NOMO-1 treated with dmso at 0.1 percent for 144 hours (cell line): ENCODE measurements around the gene OXNAD1.
A peak's percentile ranks its signal among the peaks of the same experiment; 100 is the strongest.

ENCODE experiments used
- DNase-seq: peaks from one replicate; lab custom pipeline; 2025; ENCODE audit not compliant: unreplicated experiment; lab: John Stamatoyannopoulos, UW

Gene OXNAD1, protein sequence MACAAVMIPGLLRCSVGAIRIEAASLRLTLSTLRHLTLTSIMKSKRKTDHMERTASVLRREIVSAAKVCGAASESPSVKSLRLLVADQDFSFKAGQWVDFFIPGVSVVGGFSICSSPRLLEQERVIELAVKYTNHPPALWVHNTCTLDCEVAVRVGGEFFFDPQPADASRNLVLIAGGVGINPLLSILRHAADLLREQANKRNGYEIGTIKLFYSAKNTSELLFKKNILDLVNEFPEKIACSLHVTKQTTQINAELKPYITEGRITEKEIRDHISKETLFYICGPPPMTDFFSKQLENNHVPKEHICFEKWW

DNA sequence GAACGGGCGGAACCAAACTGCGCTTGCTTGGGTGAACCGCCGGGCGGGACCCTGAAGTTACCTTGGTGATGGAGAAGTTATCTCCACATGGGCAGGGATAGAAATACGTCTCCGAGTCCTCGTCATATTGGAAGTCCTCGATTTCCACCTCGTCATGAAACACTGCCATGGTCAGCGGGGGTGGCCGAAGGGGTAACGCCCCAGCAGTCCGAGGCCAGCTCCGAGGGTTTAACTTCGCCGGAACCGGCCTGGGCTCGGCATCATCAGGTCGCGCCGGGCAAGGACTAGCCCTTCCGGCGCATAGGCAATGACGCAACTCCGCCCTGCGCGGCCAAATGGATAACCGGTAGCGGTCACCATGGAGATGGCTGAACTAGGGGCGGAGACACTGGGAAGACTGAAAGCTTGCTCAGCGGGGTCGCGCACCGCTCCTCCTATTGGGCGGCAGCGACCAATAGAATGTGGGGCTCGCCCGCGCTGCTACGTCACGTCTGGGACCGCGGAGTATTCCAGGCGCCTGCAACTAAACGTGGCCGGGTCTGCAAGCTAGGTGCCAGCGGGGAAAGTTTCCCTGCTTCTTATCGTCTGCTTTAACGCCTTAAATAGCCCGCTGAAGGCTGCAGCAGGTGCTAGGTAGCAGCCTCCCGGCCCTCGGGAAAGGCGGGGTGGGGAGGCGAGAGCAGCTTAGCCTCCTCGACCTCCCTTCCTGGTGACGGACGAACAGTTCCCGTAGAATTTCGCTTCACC, at the start of gene OXNAD1, which contains the start of gene DPH3:
TSS of gene OXNAD1 (plus strand) at position 505 of the 747 bp plus-strand sequence. CDS start 5,741 bp downstream, outside the sequence.
TSS of gene DPH3 (minus strand) at position 236 of the 747 bp plus-strand sequence. CDS start at position 169, 67 bp downstream.
- DNase-seq = peak; percentile 98

DNA sequence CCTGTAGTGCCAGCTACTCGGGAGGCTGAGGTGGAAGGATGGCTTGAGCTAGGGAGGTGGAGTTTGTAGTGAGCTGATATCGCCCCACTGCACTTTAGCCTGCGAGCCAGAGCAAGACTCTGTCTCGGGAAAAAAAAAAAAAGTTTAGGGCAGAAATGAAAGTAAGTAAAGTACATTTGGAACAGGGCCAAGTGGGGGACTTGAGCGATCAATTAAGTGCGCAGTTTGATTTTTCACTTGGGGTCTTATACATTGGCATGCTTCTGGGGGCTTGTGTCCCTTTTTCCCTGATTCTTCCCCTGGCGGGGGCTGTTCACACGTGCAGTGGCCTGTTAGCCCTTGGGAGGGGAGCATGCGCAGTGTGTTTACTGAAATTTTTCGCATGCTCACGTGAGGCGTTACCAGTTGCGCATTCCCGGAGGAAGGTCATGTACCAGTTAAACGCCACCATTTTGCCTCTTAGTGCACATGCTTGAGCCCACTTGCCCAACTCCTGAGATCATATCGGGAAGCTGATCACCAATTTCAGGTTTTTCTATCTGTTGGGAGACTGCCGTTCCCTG, 48.6 kb upstream of the OXNAD1 start:
- no peak for DNase-seq

DNA sequence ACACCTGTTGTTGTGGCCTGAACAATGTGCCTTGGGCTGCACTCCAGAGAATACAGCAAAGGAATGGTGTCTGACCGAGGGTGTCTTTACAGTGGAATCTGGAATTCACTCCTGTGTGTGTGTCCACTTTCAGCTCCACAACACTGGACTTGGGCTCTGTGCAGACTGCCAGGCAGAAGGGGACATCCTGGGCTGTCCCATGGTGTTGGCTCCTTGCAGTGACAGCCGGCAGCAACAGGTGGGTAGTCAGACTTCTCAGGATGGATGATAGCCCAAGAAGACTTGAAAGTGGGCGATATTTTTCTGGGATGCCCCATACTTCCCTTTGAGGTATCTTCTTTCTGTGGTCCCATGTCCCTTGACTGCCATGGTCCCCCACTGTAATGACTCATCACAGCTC, 45.2 kb upstream of the OXNAD1 start:
- DNase-seq = no peak

DNA sequence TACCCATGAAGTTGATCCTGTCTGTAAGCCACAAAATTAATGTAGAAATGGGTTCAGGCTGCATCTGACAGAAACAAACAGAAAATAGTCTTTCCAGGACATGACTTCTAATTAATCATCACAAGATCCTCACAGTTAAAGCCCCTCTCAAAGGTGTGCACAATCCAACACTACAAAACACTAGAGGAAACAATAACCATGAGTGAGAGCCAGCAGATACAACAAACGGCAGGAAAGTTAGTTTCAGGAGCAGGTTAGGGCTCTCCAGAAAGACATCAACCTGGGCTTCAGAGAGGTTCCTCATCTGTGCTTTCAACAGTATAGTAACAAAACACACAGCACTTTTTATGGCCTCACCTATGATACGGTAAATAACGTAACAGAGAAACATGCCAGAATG, 43.0 kb upstream of the OXNAD1 start:
- DNase-seq = no peak

DNA sequence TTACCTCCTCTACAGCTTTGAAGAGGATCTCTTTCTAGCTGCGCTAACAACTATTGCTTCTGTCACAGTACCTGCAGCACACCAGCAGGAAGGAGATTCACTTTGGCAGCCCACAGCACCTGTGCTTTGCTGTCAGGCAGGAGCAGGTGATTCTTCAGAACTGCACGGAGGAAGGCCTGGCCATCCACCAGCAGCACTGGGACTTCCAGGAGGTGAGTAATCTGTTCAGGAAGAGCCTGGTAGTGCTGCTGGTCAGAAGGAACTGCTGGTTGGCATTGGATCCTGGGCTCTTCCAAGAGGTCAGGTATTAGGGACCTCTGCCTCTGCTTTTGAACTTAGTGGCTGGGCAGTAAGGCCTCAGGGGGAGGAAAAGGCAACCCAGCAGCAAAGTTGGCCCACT, 42.5 kb upstream of the OXNAD1 start:
- DNase-seq = no peak

DNA sequence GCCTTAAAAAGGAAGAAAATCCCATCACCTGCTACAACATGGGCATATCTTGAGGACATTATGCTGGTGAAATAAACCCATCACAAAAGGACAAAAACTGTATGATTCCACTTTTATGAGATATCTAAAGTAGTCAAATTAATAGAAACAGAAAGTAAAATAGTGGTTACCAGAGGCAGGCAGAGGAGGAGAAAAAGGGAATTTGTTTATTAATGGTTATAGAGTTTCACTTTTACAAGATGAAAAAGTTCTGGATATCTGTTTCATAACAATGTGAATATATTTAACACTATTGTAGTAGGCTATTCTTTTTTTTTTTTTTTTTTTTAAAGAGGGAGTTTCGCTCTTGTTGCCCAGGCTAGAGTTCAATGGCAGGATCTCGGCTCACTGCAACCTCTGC, 40.7 kb upstream of the OXNAD1 start:
- no peak for DNase-seq

DNA sequence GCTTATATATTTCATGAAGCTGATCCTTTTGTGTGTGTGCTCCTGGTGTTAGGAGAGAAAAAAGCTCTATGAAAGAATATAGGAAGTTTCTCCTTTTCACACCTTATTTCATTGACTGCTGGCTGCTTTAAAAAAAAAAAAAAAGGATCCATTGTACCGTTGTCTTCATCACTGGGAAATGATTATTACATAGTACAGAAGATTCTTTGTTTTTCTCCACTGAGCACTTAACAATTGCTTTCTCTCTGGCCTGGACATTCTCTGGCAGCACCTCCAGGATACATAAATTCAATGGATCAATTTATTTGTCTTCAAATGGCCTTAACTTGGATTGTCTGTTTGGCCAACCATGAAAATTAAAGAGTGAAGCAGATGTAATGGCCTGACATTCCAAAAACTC, 37.4 kb upstream of the OXNAD1 start:
- DNase-seq = no peak

DNA sequence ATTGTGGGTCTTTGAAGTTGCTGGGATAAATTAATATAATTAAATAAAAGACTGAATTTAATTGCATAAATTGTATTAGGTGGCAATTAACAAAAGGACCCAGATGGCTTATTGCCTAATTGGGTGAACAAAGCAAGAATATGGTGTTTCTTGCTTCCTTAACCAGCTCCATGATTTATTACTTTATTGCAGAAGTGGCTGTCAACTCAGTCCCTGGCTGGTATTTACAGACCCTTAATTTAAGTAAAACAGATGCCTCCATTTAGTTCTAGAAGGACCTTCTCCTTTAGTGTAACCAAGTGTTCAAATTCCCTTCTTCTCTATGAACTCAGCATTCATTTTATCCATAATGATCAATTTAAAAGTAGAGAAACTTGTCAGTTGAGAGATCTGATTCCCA, 35.3 kb upstream of the OXNAD1 start:
- peak; percentile 32 for DNase-seq

DNA sequence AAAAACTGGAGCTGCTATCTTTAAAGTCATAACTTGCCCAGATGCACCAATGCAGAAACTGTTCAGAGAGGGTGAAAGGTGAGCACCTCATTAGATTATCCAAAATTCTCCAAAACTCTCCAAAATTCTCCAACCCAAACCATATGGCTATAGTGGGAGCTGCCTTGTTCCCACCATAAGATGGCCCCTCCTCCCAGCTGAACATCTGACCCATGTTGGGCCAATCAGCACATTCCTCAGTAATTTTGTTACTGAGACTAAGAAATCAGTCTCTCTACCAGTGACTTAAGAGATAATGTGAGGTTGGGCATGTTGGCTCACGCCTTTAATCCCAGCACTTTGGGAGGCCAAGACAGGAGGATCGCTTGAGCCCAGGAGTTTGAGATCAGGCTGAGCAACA, 33.0 kb upstream of the OXNAD1 start:
- no peak for DNase-seq

DNA sequence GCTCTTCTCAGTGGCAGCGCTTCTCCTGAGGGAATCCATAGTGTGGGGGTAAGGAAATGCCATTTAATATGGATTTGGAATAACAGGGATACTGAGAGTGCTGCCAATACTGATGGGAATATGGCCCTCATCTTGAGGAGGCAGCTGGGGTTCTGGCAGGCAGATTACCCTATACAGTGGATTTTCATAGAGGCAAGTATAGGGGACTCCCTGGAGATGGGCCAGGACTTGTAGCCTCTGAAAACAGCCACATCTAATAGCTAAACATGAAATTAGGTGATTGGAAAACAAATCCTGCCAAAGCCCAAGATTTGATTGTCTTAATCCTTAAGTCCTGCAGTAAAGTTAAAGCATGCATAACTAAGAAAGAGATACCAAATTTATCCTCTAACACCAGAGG, 31.2 kb upstream of the OXNAD1 start:
- no peak for DNase-seq

DNA sequence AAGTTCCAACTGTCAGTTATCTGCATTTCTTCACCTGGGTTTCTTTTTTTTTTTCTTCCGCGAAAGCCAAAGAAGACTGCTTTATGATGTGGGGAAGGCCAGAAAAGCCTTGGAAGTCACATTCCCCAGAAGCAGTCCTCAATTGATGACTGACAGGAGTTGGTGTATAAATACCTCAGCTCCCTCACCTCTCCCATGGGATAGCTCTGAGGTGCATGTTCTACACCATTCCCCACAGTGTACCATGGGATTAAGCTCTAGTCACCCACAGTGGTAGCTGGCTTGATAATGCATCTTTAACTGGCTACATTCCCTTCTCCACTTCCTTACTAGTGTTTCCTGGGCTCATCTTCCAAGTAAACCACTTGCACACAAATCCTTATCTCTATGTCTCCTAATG, 30.7 kb upstream of the OXNAD1 start:
- DNase-seq = no peak

DNA sequence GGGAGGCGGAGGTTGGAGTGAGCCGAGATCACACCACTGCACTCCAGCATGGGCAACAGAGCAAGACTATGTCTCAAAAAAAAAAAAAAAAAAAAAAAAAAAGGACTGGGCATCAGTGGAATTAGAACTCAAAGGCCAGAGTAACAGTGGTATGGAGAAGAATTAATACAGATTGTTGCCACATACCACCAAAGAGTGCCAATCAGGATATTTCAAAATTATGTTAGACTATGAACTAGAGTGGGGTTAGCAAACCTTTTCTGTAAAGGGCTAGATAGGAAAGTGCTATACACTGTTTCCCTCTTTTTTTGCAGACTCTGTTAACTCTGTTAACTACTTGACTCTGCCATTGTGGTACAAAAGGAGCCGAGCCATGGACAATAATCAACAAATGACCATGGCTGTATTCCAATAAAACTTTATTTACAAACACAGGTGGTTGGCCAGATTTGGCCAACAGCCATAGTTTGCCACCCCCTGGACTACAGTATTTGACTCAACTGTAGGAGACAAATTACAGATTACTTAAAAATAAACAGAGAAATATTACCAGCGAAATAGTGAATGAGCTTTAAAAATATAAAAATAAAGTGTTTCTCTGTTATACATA, 28.9 kb upstream of the OXNAD1 start:
- no peak for DNase-seq

DNA sequence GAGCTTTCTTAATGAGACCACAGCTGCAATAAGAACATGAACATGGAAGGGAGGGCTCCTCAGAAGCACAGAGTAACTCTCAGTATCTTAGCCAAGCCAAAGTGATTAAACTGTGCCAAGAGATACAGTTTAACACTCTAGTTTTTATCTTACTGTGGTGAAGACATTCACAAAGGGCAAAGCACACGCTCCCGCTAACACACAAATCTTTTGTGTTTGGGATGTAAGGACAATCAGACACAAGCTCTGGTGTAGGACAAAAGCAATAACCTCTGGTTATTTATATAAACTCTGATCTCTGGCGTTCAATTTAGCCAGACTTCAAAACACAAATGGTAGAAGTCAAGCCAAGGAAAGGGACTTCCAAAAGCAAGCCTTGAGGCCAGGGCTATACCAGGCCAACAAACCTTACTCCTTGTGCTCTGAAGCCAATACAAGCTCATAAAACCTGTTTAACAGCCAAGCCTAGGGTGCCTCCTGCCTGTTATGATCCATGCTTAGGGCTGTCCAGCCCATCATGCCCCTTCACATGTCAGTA, 28.1 kb upstream of the OXNAD1 start:
- DNase-seq = no peak

DNA sequence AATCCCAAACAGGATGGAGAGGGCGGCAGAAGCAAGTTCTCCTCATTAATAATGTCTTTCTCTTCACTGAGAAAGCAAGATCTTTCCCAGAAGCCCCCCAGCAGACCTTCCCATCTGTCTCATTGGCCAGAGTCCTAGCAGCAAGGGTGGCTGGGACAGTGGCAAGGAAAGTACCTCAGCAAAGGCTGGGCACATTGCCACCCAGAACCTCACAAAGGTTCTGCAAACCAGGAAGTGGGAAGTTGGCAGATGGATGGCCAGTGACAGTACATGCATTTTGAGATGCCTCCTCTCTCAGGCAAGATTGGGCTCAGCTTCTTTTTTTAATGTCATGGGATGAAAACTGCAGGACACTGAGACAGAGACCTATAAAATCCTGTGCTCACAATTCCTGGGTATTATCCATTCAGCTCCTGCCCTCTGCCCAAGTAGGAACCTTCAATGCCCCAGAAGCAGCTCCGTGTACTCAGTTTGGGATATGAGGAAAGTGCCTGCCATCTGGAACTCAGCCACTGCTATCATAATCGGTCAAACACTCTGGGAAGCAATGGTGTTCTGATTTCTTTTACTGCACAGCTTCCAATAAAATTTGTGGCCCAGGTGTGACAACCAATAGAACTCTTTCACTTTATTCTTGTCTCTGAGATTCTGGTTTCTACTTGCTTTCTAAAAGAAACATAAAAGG, 25.8 kb upstream of the OXNAD1 start:
- no peak for DNase-seq

DNA sequence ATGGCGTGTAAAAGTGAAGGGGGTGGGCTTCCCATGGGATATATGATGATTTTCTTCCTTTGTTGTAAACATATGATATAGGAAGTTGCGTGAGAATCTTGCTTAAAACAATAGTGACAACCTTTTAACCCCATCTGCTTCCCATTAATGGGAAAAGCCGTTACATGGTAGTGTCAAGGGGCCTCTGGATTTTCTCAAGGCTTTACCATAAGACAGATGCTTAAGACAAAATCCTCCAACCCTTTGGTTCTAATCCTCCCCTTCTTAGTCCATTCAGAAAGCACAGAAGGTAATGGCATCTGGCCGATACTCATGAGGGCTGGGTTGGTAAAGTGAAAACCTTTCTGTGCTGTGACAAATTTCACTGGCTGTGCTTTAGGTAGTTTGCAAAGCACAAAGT, 25.2 kb upstream of the OXNAD1 start:
- DNase-seq = no peak

DNA sequence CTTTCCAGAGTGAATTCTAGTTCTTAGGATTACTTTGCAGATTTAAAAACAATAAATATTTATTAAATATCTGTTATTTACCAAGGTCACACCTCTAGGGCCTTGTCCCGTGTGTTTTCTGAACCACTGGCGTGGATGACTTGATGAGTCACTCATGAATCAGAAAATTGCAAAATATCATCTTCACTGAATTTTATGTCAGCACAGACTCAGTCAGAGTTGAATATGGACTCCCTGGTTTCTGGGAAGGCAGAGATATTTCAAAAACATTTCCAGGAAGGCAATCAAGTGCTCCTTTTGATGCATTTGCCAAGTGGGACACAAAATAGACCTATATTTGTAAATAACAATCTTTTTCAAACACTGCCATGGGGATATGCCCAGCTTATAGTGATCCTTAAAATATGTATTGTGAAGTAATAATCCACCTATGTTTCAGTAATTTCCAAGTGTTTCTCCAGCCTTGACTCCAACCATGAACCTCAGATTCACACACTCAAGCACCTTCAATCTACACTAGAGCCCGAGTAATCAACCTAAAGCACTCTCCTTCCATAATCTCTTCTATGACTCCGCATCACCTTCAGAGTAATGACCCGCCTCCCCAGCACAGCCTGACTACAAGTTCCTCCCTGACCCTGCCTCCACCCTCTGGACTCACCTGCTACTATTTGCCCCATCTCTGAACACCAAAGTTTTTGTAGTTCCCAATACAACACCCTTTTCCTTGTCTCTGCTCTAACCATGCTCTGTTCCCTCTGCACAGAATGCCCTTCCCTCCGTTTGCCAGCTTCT, 24.6 kb upstream of the OXNAD1 start:
- DNase-seq = no peak

DNA sequence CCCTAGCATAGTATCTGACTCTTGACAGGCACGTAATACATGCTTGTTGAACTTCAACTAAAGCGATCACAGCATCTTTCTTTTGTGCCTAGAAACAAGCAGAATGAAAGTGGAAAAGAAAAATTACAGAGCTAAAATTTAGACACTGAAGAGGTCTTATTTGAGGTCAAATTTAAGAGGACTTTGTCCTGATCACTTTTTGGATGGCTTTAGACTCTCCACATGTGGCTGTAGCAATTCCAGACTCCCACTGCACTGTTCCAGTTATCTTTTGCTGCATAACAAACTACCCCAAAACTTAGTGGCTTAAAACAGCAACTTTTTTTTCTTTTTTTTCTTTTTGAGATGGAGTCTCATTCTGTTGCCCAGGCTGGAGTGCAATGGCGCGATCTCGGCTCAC, 23.8 kb upstream of the OXNAD1 start:
- no peak for DNase-seq

DNA sequence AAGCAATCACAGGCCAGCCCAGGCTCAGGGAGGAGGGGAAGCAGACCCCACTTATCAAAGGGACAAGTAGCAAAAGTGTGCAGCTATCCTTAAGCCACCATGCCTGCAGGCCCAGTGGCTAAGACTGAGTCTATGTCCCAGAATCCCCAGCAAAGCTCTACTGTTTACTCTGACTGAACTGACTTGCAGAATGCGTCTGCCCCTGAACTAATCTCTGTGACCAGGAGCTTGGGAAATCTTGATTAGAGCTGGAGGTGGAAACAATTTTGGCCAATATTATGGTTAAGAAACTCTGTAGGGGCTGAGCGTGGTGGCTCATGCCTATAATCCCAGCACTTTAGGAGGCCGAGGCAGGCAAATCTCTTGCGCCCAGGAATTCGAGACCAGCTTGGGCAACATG, 22.8 kb upstream of the OXNAD1 start:
- DNase-seq = no peak

DNA sequence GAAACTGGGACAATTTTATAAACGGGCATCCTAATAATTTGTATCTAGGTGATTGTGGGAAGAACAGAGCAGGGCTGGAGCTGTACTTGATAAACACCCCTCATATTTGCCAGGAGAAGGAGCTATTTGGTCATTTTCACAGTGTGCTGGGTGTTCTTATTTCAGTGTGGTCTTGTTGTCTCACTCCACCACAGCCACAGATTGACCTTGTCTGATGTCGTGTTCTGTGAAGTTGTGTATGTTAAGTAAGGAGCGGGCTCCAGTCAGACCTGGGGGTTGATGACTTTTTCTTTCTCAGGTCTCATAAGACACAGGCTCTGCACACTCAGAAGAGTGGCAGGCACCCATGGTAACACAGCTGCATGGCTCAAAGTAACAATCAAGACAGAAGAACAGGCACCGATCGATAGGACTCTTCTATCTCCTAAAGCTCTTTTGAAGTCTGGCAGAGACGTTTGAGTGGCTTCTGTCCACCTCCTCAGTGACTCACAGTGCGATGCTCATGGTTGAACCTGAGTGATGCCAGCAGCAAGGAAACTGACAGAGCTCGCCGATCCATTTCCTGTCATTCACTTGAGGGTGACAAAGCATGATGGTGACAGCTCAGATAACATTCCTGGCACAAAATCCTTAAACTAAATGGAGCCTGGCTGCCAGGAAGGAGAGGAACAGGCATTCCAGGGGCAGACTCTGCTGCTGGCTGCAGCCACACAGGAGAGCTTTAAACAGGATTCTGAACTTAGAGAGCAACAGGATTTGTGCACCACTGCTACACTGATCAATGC, 21.1 kb upstream of the OXNAD1 start:
- DNase-seq = no peak
